ENCODE results near the gene FYCO1. TPM values are rescaled to one million over a fixed set of nuclear protein-coding genes. Genes with fewer than 3 reads are reported as not detected.
A peak's percentile ranks its signal among the peaks of the same experiment; 100 is the strongest.

The FYCO1 gene
- total RNA-seq, 6 donors from 2014 or later, result 37.5 to 84.9 (median 45.3) TPM

GRCh38 chr3:45976191-45977091 lies 19.2 kb downstream of the FYCO1 start:
- Histone ChIP-seq H3K4me3 (no peak overlapping the region), H3K27me3 (no peaks in the 10 kb centered on the region), H3K27ac (peak overlapping the region in 3 of 4 donors; percentile 30 to 66 (median 56)), H3K9me3 (no peaks in the 10 kb centered on the region), H3K36me3 (peaks cover 6 to 83% (median 27%) of the 10 kb centered on the region in 4 donors), H3K4me1 (peaks cover 13 to 54% (median 26%) of the 10 kb centered on the region in 4 donors)
- 73 to 84% methylated on average over 6 of the region's 6 CpGs for WGBS, 2 donors
- ATAC-seq (ENCODE audit: low FRiP score in 2 of 2) (no peak), DNase-seq (no peak)
- TF ChIP-seq EP300 (IDR thresholded peaks at IDR 0.05), result no peak
- no peak for TF ChIP-seq CTCF (IDR thresholded peaks at IDR 0.05)
- TF ChIP-seq POLR2AphosphoS5 (IDR thresholded peaks at IDR 0.05), result no peak
- no peak for TF ChIP-seq POLR2A (IDR thresholded peaks at IDR 0.05)

- Histone ChIP-seq H3K4me1 (peaks cover 13 to 54% (median 27%) of the 10 kb centered on the region in 4 donors), H3K27me3 (no peaks in the 10 kb centered on the region), H3K36me3 (peaks cover 4 to 82% (median 20%) of the 10 kb centered on the region in 4 donors), H3K4me3 (no peak overlapping the region), H3K9me3 (no peaks in the 10 kb centered on the region), H3K27ac (peak overlapping the region in 3 of 4 donors; percentile 30 to 56 (median 41))
- ATAC-seq (ENCODE audit: low FRiP score in 2 of 2), result no peak
- DNase-seq, result no peak
- WGBS, 2 donors, result 57 to 66% methylated on average over 5 of the region's 5 CpGs
- no peak for TF ChIP-seq POLR2A (IDR thresholded peaks at IDR 0.05)
- TF ChIP-seq EP300 (IDR thresholded peaks at IDR 0.05), result no peak
Measured at GRCh38 chr3:45975686-45976085, 19.9 kb downstream of the FYCO1 start.

GRCh38 chr3:45974686-45975085 lies 20.9 kb downstream of the FYCO1 start:
- ATAC-seq (ENCODE audit: low FRiP score in 2 of 2) (no peak), DNase-seq (no peak)
- no peaks in the 10 kb centered on the region for H3K27me3 ChIP-seq
- peak overlapping the region in 1 of 4 donors; percentile 38 for H3K27ac ChIP-seq
- no peaks in the 10 kb centered on the region for H3K9me3 ChIP-seq
- peaks cover 0 to 82% (median 18%) of the 10 kb centered on the region in 4 donors for H3K36me3 ChIP-seq
- H3K4me1 ChIP-seq, result peaks cover 13 to 53% (median 25%) of the 10 kb centered on the region in 4 donors
- WGBS, 2 donors, result 73 to 80% methylated on average over 4 of the region's 4 CpGs
- H3K4me3 ChIP-seq, result no peak overlapping the region
- TF ChIP-seq EP300 (IDR thresholded peaks at IDR 0.05) (no peak), POLR2AphosphoS5 (IDR thresholded peaks at IDR 0.05) (no peak), CTCF (IDR thresholded peaks at IDR 0.05) (no peak), POLR2A (IDR thresholded peaks at IDR 0.05) (no peak)

- peak overlapping the region; percentile 50 to 79 (median 68) for H3K27ac ChIP-seq
- H3K27me3 ChIP-seq, result no peaks in the 10 kb centered on the region
- H3K9me3 ChIP-seq, result no peaks in the 10 kb centered on the region
- ATAC-seq (ENCODE audit: low FRiP score in 2 of 2) (peak; percentile 78 to 81), DNase-seq (peak in 1 of 2 donors; percentile 84)
- TF ChIP-seq POLR2A (IDR thresholded peaks at IDR 0.05) (peak in 1 of 4 donors; percentile 10), CTCF (IDR thresholded peaks at IDR 0.05) (no peak), EP300 (IDR thresholded peaks at IDR 0.05) (peak in 1 of 4 donors; percentile 51), POLR2AphosphoS5 (IDR thresholded peaks at IDR 0.05) (peak in 1 of 2 donors; percentile 46)
- 71 to 76% methylated on average over 6 of the region's 6 CpGs for WGBS, 2 donors
- peaks cover 10 to 37% (median 23%) of the 10 kb centered on the region in 4 donors for H3K4me1 ChIP-seq
- no peak overlapping the region for H3K4me3 ChIP-seq
- H3K36me3 ChIP-seq, result peaks cover 13 to 88% (median 26%) of the 10 kb centered on the region in 4 donors
Measured at GRCh38 chr3:45972534-45973402, 22.9 kb downstream of the FYCO1 start.

GRCh38 chr3:45969953-45970352 lies 25.7 kb downstream of the FYCO1 start:
- no peaks in the 10 kb centered on the region for H3K27me3 ChIP-seq
- TF ChIP-seq POLR2A (IDR thresholded peaks at IDR 0.05) (no peak), EP300 (IDR thresholded peaks at IDR 0.05) (no peak), CTCF (IDR thresholded peaks at IDR 0.05) (no peak), POLR2AphosphoS5 (IDR thresholded peaks at IDR 0.05) (no peak)
- 97 to 100% methylated on average over 3 of the region's 3 CpGs for WGBS, 2 donors
- no peaks in the 10 kb centered on the region for H3K9me3 ChIP-seq
- no peak overlapping the region for H3K27ac ChIP-seq
- peaks cover 6 to 28% (median 19%) of the 10 kb centered on the region in 4 donors for H3K4me1 ChIP-seq
- no peak overlapping the region for H3K4me3 ChIP-seq
- peaks cover 20 to 94% (median 48%) of the 10 kb centered on the region in 4 donors for H3K36me3 ChIP-seq
- DNase-seq (no peak), ATAC-seq (ENCODE audit: low FRiP score in 2 of 2) (no peak)
